HG03135 (cell line): ENCODE data around the gene PDE6G.
"Not testable (repeated sequence)": the region's sequence is repeated elsewhere in the genome, so short reads cannot be mapped to it uniquely, and the experiment has no call there.

Experiments
- ATAC-seq: cut with Tn5 transposase; IDR thresholded peaks from one replicate; pipeline ENCODE4 v1.9.1; 2021; ENCODE audit warnings: mild to moderate bottlenecking, moderate library complexity; ENCODE audit not compliant: unreplicated experiment

PDE6G gene

GRCh38 chr17:81687770-81688541 lies 31.6 kb upstream of the PDE6G start:
- no peak for ATAC-seq

DNA sequence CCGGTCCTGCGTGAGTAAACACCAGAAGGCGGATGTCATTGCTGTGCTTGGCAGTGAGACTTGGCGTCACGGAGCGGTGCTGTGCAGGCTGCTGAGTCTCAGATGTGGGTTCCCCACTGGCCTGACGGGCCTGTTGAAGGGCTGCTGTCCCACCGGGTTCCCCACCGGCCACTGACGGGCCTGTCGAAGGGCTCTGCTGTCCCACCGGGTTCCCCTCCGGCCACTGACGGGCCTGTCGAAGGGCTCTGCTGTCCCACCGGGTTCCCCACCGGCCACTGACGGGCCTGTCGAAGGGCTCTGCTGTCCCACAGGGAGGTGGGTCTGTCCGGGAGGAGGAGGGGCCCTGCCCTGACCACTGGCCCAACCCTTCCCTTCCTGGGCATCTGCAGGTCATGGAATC lies 30.3 kb upstream of the PDE6G start:
- no peak for ATAC-seq

- no peak for ATAC-seq
These were observed 28.8 kb upstream of the PDE6G start for GRCh38 chr17:81685108-81685507.

DNA sequence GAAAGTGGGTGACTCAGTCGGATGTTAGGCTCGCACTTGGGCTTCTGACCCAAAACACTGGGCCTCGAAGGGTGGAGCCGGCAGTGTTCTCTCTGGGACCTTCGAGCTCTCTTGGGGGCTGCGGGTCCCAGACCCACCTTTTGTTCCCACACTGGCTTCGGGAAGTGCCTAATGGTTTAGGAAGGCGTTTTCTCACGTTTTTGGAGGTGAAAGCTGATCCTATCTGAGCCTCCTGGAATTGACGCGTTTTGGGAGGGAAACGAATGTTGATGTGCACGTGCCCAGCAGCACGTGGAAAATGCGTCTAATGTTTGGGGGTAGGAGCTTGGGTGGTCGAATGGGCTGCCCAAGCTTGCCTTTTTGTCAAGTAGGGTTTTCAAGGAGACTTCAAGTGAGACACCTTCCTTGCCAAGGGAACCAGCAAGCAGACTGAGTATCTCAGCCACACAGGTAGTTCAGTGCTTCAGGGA lies 28.1 kb upstream of the PDE6G start:
- ATAC-seq = no peak

- ATAC-seq = peak; percentile 89
These were observed 27.5 kb upstream of the PDE6G start, which contains the start of the genes ARL16 and HGS for GRCh38 chr17:81683584-81684441. Gene ARL16, minus strand, starts transcription at chr17:81683797. Its CDS starts 44 bp downstream, at chr17:81683753. Gene HGS, plus strand, starts transcription at chr17:81684011. Its CDS starts 56 bp downstream, at chr17:81684067.

GRCh38 chr17:81683208-81683583 lies 26.9 kb upstream of the PDE6G start:
- ATAC-seq = peak; percentile 5

DNA sequence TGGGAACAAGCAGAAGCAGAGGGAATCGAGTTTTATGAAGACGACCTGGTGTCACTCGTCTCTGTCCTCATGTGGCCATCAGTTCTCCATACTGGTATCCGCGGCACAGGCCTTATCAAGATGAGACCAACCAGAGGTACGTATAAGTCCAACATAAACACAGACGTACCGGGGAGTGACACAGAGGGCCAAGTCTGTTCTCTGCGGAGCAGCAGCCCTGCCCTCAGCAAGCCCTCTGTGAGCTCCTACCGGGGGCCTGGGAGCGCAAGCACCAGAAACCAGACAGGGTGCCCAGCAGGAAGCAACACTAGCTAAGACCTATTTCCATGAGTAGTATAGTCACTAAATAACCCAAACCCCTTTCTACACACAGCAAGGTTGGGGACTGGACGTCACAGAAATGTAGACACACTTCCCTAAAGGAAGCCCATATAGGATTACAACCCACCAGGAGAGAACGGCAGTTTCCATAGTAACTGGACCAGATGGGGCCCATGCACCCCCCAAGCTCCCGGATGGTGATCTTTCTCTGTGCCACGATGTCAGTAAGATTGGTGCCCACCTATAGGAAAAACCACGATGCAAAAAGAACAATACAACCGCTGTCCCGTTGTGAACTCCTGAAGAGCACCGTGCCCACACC lies 26.3 kb upstream of the PDE6G start:
- no peak for ATAC-seq

DNA sequence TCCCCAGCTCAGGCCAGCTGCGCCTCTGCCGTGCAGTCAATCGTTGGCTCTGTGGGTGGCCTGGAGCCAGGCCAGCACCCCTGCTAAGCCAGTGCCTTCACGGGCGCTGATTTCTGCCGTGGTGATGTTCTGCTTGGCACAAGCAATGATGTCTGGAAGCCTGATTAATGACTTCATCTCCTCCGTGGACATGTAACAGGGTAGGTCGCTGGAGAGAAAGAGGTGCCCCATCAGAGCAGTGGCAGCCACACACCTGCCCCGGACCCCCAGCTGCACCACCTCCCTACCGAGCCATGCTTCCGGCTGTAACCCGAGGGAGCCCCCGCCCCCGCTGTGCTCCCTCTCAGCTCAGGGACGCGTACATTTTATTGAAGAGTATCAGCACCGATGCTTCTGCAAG lies 25.3 kb upstream of the PDE6G start:
- ATAC-seq = no peak

DNA sequence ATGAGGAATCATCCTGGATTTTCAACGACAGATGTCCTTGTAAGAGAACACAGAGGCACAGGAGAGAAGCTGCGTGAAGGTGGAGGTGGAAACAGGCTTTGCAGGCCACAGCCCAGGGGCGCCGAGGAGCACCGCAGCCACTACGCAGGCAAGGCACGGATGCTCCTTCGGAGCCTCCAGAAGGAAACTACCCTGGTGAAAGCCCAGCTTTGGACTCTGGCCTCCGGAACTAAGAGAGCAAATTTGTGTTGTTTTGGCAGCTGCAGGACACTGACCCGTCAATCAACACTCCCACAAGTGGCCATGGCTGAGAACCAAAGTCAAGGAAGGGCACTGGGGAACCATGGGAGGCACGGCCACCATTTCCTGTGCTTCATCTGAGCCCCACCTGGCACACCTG lies 23.8 kb upstream of the PDE6G start:
- ATAC-seq = no peak

DNA sequence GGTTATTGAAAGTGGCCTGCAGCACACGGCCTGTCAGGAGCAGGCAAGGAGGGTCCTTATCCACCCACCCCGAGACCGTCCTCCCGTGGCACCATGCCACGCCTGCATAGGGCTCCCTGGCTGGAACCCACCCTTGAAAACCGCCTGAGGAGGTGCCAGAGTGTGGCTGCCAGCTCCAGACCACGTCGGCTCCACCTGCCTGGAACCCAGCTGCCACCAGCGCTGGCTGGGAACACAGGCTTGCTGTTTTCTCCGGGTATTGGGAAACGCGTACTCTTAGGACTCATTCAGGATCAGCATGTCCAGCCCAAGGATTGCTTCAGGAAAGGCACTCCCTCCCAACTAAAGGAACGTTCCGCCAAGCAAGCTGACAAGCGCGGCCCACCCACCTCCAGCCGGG lies 20.6 kb upstream of the PDE6G start:
- no peak for ATAC-seq

GRCh38 chr17:81675515-81676221 lies 19.3 kb upstream of the PDE6G start:
- ATAC-seq = not testable (repeated sequence)

GRCh38 chr17:81673561-81674258 lies 17.4 kb upstream of the PDE6G start:
- ATAC-seq = no peak

DNA sequence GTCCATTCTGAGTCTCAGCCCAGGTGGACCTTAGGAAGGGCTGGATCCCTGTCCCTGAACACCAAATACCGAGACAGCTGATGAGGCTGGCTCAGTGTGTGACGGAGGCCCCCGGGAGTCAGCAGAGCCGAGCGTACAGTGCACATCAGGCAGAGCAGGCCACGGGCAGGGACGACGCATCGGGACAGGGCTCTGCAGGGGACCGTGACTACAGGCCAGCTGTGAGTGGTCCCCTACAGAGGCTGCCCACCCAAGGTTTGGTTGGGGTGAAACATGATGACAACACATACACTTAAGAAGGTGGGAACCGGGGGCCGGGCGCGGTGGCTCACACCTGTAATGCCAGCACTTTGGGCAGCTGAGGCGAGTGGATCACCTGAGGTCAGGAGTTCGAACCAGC lies 16.6 kb upstream of the PDE6G start:
- ATAC-seq = no peak

GRCh38 chr17:81672504-81672903 lies 16.2 kb upstream of the PDE6G start:
- ATAC-seq = no peak

- no peak for ATAC-seq
These were observed 11.4 kb upstream of the PDE6G start for GRCh38 chr17:81667754-81668153.

DNA sequence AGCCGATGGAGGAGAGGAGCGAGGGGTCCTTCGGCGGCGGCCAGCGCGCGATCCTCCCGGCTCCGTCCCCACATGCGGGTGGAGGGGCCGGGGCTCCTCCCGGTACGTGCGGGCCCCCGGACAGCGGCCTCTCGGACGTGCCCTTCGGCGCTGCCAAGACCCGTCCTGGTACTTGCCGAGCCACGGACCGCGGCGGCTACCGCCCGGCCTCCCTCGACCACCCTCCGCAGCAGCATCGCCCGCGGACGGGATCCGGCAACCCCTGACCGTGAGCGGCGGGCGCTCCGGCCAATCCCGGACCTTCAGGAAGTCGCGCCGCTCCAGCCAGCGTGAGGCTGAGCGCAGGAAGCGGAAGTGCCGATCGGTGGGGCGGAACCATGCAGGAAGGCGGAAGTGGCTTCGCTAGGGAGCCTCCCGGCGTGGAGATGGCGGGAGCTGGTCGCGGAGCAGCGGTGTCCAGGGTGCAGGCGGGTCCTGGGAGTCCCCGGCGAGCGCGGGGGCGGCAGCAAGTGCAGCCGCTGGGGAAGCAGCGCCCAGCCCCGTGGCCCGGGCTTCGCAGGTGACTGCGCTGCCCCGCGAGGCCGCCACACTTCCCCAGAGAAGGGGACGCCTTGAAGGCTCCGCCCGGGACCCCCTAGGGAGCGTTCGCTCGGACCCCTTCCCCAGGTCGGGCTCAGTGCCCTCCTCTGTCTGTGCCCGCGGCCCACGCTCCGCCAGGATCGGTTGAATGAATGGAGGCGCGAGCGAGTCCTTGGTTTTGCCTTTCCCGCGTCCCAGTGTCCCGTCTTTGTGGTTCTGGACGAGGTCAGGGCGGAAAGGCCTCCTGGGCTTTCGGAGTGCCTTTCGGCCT lies 10.2 kb upstream of the PDE6G start, which contains the start of the genes CCDC137 and OXLD1:
Gene CCDC137, plus strand, starts transcription at position 396 of the 850 bp plus-strand sequence. Its CDS starts 30 bp downstream, at position 426.
Gene OXLD1, minus strand, starts transcription at position 264 of the 850 bp plus-strand sequence. Its CDS starts 28 bp downstream, at position 236.
- ATAC-seq = peak; percentile 88

DNA sequence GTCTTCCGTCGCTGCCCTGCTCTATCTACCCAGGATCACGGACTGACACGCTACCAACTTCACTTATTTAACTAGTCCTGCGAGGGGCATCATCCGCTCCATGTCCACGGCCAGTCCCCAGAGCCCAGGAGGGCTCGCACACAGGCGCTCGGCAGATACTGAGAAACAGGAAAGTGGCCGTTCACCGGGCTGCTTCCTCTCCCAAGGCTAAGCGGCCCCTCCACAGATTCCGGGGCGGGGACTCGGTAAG lies 9.7 kb upstream of the PDE6G start:
- ATAC-seq = no peak

- ATAC-seq = peak; percentile 17
These were observed 9.1 kb upstream of the PDE6G start for GRCh38 chr17:81665205-81666091.
